Natural killer cell (primary cell): ENCODE data around the gene PRDM1. TPM values are rescaled to one million over a fixed set of nuclear protein-coding genes. Genes with fewer than 3 reads are reported as not detected.
A peak's percentile ranks its signal among the peaks of the same experiment; 100 is the strongest.
"Not testable (repeated sequence)": the region's sequence is repeated elsewhere in the genome, so short reads cannot be mapped to it uniquely, and the experiment has no call there.

Experiments
- ATAC-seq, 3 donors: fragments of 150-1000 bp in 2 of 3; fragments of 200-7000 bp in 1 of 3; cut with Tn5 transposase; 1 replicate in 1 of 3; 2 replicates in 2 of 3; pipeline ENCODE4 v1.10.0; 2021; ENCODE audit warnings: mild to moderate bottlenecking in 2 of 3, moderate library complexity in 2 of 3
- DNase-seq, 2 donors: peaks; one replicate each; pipeline versions ENCODE4 v3.0.0 to v3.0.0-alpha.2; 2013 to 2021; ENCODE audit warnings: mixed read lengths in 1 of 2
- H3K27ac ChIP-seq: one replicate; pipeline ENCODE4 v1.5.1; 2013; ENCODE audit warnings: mild to moderate bottlenecking, low read length
- H3K27me3 ChIP-seq: one replicate; pipeline ENCODE4 v1.6.1; 2013; ENCODE audit warnings: low read length; ENCODE audit not compliant: control insufficient read depth, insufficient read depth
- H3K36me3 ChIP-seq: one replicate; pipeline ENCODE4 v1.6.1; 2013; ENCODE audit warnings: low read length; ENCODE audit not compliant: control insufficient read depth, insufficient read depth
- H3K4me1 ChIP-seq: one replicate; pipeline ENCODE4 v1.6.1; 2013; ENCODE audit warnings: low read length; ENCODE audit not compliant: control insufficient read depth, insufficient read depth
- H3K4me3 ChIP-seq: one replicate; pipeline ENCODE4 v1.5.1; 2013; ENCODE audit warnings: low read length
- H3K9me3 ChIP-seq: one replicate; pipeline ENCODE4 v1.6.1; 2013; ENCODE audit warnings: low read length; ENCODE audit not compliant: control insufficient read depth, insufficient read depth
- H3K27ac Mint-ChIP-seq, 2 donors: one replicate each; pipeline ENCODE4 v1.8.0; 2022; ENCODE audit warnings: mild to moderate bottlenecking in 2 of 2, mixed read lengths in 2 of 2, moderate library complexity in 1 of 2
- H3K27me3 Mint-ChIP-seq, 2 donors: one replicate each; pipeline ENCODE4 v1.8.0; 2022; ENCODE audit warnings: low read depth in 2 of 2, mixed read lengths in 2 of 2
- H3K36me3 Mint-ChIP-seq: one replicate; pipeline ENCODE4 v1.8.0; 2022; ENCODE audit warnings: mixed read lengths
- H3K4me1 Mint-ChIP-seq, 2 donors: one replicate each; pipeline ENCODE4 v1.8.0; 2022; ENCODE audit warnings: mixed read lengths in 2 of 2
- H3K4me3 Mint-ChIP-seq: one replicate; pipeline ENCODE4 v1.8.0; 2022; ENCODE audit warnings: mild to moderate bottlenecking, moderate library complexity, mixed read lengths
- H3K9me3 Mint-ChIP-seq, 2 donors: one replicate each; pipeline ENCODE4 v1.8.0; 2022; ENCODE audit warnings: mixed read lengths in 2 of 2
- CTCF ChIP-seq: fragments of 200-600 bp; IDR thresholded peaks from one replicate; pipeline ENCODE4 v1.8.0; 2022; ENCODE audit warnings: antibody characterized with exemption
- WGBS: methylation state at CpG from one replicate; pipeline ENCODE4 v1.1.7; 2013; ENCODE audit warnings: missing lambda C conversion rate; ENCODE audit not compliant: insufficient coverage; 5-methylcytosine and 5-hydroxymethylcytosine counted together
- intact Hi-C: fragments of 100-400 bp; cut with micrococcal nuclease; formaldehyde crosslinking; loops from one replicate; pipeline ENCODE4 v1.14.2; 2022
- total RNA-seq, 4 donors: library from RNA; stranded (reverse); fragments of 120-200 nt in 1 of 4; gene quantifications; one replicate each; pipeline versions ENCODE4 v1.2.3 to v1.2.4, GENCODE V29; 2013 to 2022

PRDM1 gene
- total RNA-seq, 3 donors from 2014 or later (not counting 1 experiment from before 2014, with no cell fraction given), result 165 to 180 (median 177) TPM

GRCh38 chr6:106147476-106147875 lies 61.3 kb downstream of the PRDM1 start:
- TF ChIP-seq CTCF, result no peak
- no peaks in the 10 kb centered on the region for H3K27me3 Mint-ChIP-seq
- Histone ChIP-seq H3K27me3 (no peaks in the 10 kb centered on the region), H3K9me3 (no peaks in the 10 kb centered on the region), H3K36me3 (no peaks in the 10 kb centered on the region), H3K4me3 (no peak overlapping the region), H3K27ac (no peak overlapping the region), H3K4me1 (peaks cover 42% of the 10 kb centered on the region)
- H3K36me3 Mint-ChIP-seq, result no peaks in the 10 kb centered on the region
- DNase-seq, result no peak
- H3K27ac Mint-ChIP-seq, result no peak overlapping the region
- no peak for ATAC-seq
- WGBS, result no CpG with 5 or more reads among the region's 2 CpGs
- H3K9me3 Mint-ChIP-seq, result no peaks in the 10 kb centered on the region
- H3K4me1 Mint-ChIP-seq, result peaks cover 57 to 63% of the 10 kb centered on the region in 2 donors
- no peak overlapping the region for H3K4me3 Mint-ChIP-seq
- intact Hi-C loops, result no loop called here

GRCh38 chr6:106149472-106150069 lies 63.4 kb downstream of the PRDM1 start:
- ATAC-seq (peak; percentile 62 to 92 (median 86)), DNase-seq (peak in 1 of 2 donors; percentile 64)
- Mint-ChIP-seq H3K36me3 (no peaks in the 10 kb centered on the region), H3K4me3 (no peak overlapping the region), H3K4me1 (peaks cover 36 to 42% of the 10 kb centered on the region in 2 donors), H3K27ac (peak overlapping the region; percentile 78 to 81), H3K27me3 (no peaks in the 10 kb centered on the region), H3K9me3 (no peaks in the 10 kb centered on the region)
- Histone ChIP-seq H3K4me3 (no peak overlapping the region), H3K9me3 (no peaks in the 10 kb centered on the region), H3K27me3 (no peaks in the 10 kb centered on the region), H3K36me3 (no peaks in the 10 kb centered on the region), H3K27ac (no peak overlapping the region), H3K4me1 (peaks cover 24% of the 10 kb centered on the region)
- intact Hi-C loops, result loop anchor here (1.0 kb wide), 1 partner anchor 46 kb away; no protein-coding TSS in a partner anchor
- WGBS, result 62% methylated on average over 1 of the region's 1 CpG
- no peak for TF ChIP-seq CTCF

DNA sequence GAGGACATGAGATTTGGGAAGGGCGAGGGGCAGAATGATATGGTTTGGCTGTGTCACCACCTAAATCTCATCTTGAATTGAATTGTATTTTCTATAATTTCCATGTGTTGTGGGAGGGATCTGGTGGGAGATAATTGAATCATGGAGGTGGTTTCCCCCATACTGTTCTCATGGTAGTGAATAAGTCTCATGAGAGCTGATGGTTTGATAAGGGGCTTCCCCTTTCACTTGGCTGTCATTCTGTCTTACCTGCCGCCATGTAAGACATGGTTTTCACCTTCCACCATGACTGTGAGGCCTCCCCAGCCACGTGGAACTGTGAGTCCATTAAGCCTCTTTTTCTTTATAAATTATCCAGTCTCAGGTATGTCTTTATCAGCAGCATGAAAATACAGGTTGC lies 66.3 kb downstream of the PRDM1 start:
- H3K36me3 ChIP-seq, H3K27me3 ChIP-seq, H3K4me1 ChIP-seq, H3K27me3 Mint-ChIP-seq, H3K27ac Mint-ChIP-seq, H3K9me3 ChIP-seq, DNase-seq, H3K27ac ChIP-seq, H3K4me3 ChIP-seq, H3K9me3 Mint-ChIP-seq, ATAC-seq, intact Hi-C loops, H3K4me3 Mint-ChIP-seq, H3K36me3 Mint-ChIP-seq: not testable (repeated sequence)
- peaks cover 18 to 26% of the 10 kb centered on the region in 2 donors for H3K4me1 Mint-ChIP-seq
- WGBS, result 87% methylated on average over 3 of the region's 3 CpGs

DNA sequence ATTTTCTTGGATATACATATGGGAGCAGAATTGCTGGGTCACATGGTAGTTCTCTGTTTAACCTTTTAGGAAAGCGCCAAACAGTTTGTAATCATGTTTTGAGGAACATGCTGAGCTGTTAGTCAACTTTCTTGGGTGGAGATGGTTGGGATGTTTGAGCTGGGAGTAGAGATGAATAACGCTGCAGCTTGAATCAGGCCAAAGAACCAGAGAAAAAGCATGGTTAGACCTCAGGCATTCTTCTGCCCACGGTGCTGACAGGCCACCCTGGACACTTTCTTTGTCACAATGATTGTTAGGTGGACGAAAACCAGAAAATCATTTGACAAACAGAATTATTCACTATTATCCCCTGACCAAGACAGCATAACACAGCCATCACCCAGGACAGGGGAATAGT lies 66.8 kb downstream of the PRDM1 start:
- H3K9me3 ChIP-seq, result no peaks in the 10 kb centered on the region
- Mint-ChIP-seq H3K4me3 (no peak overlapping the region), H3K4me1 (peaks cover 18 to 30% of the 10 kb centered on the region in 2 donors), H3K9me3 (no peaks in the 10 kb centered on the region), H3K27ac (no peak overlapping the region), H3K27me3 (no peaks in the 10 kb centered on the region), H3K36me3 (no peaks in the 10 kb centered on the region)
- TF ChIP-seq CTCF, result no peak
- H3K4me1 ChIP-seq, result peaks cover 7% of the 10 kb centered on the region
- H3K27ac ChIP-seq, result no peak overlapping the region
- intact Hi-C loops, result no loop called here
- no peak for ATAC-seq
- no peak overlapping the region for H3K4me3 ChIP-seq
- H3K27me3 ChIP-seq, result no peaks in the 10 kb centered on the region
- no peaks in the 10 kb centered on the region for H3K36me3 ChIP-seq
- WGBS, result 97% methylated on average over 4 of the region's 4 CpGs
- DNase-seq, result no peak
